Ovary (tissue), 3 donors: ENCODE data around the gene SPTLC1.

Source experiments
- CTCF ChIP-seq, 3 donors: fragments of 450-650 bp in 2 of 3; fragments of 200-600 bp in 1 of 3; IDR thresholded peaks; one replicate each; pipeline versions ENCODE4 v1.5.1 to v1.8.0; 2016 to 2022; ENCODE audit warnings: antibody characterized with exemption in 3 of 3, mild to moderate bottlenecking in 1 of 3
- EP300 ChIP-seq: sonication (generic); formaldehyde crosslinking; IDR thresholded peaks from one replicate; pipeline ENCODE4 v1.6.1; 2017; ENCODE audit warnings: antibody characterized with exemption
- donor health status: DM: no; HTN: no; CAD: no.

GRCh38 chr9:92033307-92033706, 81.9 kb downstream of the SPTLC1 start:
- TF ChIP-seq CTCF (IDR thresholded peaks at IDR 0.05): no peak
- no peak for TF ChIP-seq EP300
